ENCODE data around the gene ZNF44.
"Not testable (repeated sequence)": the region's sequence is repeated elsewhere in the genome, so short reads cannot be mapped to it uniquely, and the experiment has no call there.

Gene ZNF44

DNA sequence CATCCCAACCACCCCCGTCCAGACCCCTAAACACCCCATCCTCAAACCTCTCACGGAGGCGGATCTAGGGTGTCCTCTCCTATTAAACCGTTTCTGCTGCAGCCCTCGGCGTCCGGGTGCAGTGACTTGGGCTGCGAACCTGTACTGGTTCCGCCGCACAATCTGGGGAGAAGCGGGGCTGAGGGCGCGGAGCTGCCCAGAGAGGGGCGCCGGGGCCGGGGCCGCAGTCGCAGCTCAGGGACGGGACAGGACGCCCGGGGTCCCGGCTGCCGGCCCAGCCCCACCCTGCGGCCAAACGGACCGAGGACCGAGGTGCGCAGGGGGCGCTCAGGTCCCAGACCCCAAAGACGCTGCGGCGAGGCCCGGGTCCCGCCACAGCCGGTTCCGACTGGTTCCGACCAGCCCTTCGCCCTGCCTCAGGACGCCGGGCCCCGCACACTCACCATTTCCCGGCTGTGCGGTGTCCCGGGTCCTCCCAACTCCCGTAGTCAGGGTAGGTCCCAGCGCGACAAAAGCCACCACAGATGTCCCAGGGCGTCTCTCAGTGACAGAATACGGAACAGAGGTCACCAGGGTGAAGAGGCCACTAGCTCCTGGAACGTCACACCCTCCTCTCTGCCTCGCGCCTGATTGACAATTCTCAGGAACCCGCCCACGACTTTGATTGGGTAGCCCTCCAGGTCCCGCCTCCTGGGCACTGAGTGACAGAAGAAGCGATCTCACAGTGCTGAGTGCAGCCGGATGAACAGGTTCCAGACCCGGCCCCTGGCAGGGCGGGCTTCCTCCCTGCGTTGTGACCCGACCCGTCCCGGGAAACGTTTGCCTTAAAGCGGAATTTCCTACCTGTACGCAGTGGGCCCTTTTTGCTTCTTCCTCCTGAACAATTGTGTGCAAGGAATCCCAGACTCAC is at the start of gene ZNF44:
ZNF44 (minus strand) TSS at position 635 of the 910 bp plus-strand sequence; CDS start at position 446, 189 bp downstream.
- peak; percentile 93 to 97 (median 97) for DNase-seq (ENCODE audit: low read depth in 2 of 3, low spot score in 1 of 3)

- peak; percentile 98 to 99 (median 98) for DNase-seq (ENCODE audit: low read depth in 2 of 3, low spot score in 1 of 3)
Observed at GRCh38 chr19:12333162-12334159, 38.8 kb upstream of the ZNF44 start, which contains the start of gene ZNF563. ZNF563 (minus strand) TSS chr19:12333633; CDS start chr19:12333482, 151 bp downstream.

- peak; percentile 72 to 77 (median 75) for DNase-seq (ENCODE audit: low read depth in 2 of 3, low spot score in 1 of 3)
Observed at GRCh38 chr19:12331211-12331941, 36.7 kb upstream of the ZNF44 start.

GRCh38 chr19:12330340-12330739 is 35.7 kb upstream of the ZNF44 start:
- DNase-seq (ENCODE audit: low read depth in 2 of 3, low spot score in 1 of 3): no peak

GRCh38 chr19:12325690-12326089 is 31.0 kb upstream of the ZNF44 start:
- no peak for DNase-seq (ENCODE audit: low read depth in 2 of 3, low spot score in 1 of 3)

GRCh38 chr19:12318782-12319413 is 24.2 kb upstream of the ZNF44 start:
- no peak for DNase-seq (ENCODE audit: low read depth in 2 of 3, low spot score in 1 of 3)

DNA sequence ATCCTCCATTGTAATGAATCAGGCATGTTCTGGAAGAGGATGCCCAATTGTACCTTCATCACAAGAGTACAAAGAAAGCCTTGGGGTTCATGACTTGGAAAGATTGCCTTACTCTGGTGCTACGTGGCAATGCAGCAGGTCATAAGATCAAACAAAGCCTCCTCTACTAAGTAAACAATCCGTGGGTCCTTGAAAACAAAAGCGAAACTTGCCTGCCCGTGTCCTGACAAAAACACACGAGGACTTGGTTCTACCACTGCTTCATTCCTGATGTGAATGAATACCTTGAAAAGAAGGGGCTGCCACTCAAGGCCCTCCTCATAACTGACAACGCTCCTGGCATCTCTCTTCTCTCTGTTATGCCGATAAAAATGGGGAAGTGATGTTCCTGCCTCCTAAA is 19.9 kb upstream of the ZNF44 start:
- DNase-seq (ENCODE audit: low read depth in 2 of 3, low spot score in 1 of 3): no peak

- DNase-seq (ENCODE audit: low read depth in 2 of 3, low spot score in 1 of 3): not testable (repeated sequence)
Observed at GRCh38 chr19:12308891-12309290, 14.2 kb upstream of the ZNF44 start.

DNA sequence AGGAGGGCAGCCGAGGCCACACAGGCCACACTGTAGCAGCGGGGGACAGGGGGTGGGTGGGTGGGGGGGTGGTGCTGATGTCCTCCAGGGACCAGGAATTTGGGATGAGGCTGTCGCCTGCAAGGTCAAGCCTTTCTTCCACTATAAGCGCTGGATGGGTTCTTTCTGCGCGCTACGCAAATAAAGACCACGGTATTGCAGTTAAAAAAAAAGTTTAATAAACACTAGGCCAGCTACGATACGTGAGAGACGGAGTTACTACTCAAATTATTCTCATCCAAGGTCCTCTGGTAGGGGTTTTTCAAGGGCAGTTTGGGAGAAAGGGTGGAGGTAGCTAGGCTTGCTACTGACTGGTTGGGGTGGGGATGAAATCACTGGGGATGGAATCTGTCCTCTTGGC is 508 bp upstream of the ZNF44 start:
- no peak for DNase-seq (ENCODE audit: low read depth in 2 of 3, low spot score in 1 of 3)

DNA sequence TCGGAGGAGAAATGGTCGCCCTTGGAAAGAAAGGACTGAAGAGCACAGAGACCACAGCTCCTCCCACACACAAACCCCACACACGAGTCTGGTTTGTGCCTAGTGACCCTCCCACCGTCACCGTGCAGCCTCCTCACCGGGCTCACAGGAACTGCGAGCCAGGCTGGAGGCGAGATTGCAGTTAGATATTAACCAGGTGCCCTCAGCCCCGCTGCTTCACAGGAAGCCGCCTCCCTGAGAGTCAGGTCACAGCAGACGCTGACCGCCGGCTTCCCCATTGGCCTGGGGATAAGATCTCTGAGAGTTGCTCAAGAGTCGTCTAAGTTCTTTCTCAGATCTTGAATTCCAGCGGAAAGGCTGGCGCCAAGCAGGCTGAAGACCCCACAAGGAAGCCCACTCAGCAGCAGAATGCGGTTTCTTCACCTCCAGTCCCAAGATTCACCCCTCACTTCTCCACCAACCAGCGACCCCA is 870 bp downstream of the ZNF44 start:
- DNase-seq (ENCODE audit: low read depth in 2 of 3, low spot score in 1 of 3): peak; percentile 6 to 39 (median 32)

- DNase-seq (ENCODE audit: low read depth in 2 of 3, low spot score in 1 of 3): no peak
Observed at GRCh38 chr19:12289790-12290065, 5.0 kb downstream of the ZNF44 start.

DNA sequence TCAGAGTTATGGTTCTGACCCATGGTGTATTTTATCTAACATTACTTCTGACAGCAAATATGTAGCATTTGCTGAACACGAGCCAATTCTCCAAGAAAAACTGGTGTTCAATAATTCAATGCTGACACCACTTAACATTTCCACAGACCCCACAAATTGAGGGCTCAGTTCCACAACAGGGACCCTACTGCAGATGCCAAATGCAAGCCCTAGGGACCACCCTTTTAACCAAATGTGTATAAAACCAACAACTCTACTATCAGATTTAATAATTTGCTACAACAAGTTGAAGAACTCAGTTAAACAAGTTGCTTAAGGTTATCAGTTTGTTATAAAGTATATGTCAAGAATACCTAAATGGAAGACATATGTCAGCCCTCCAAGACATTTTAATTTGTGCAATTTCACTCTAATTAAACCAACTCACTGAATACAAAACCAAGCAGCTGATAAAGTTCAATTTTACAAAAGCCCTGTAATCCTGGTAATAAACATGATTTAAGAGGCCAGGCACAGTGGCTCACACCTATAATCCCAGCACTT is 6.7 kb downstream of the ZNF44 start:
- no peak for DNase-seq (ENCODE audit: low read depth in 2 of 3, low spot score in 1 of 3)

GRCh38 chr19:12284631-12285030 is 10.1 kb downstream of the ZNF44 start:
- no peak for DNase-seq (ENCODE audit: low read depth in 2 of 3, low spot score in 1 of 3)

DNA sequence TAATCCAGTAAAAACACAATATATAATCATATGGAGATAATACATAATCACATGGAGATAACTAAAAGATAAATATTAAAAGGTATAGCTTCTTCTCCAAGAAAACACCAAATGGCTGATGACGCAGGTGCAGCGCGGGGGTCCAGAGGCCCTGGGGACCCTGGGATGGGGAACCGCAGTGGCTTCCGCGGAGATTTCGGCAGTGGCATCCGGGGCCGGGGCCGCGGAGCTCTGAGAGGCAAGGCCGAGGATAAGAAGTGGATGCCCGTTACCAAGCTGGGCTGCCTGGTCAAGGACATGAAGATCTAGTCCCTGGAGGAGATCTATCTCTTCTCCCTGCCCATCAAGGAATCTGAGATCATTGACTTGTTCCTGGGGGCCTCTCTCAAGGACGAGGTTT is 10.5 kb downstream of the ZNF44 start:
- DNase-seq (ENCODE audit: low read depth in 2 of 3, low spot score in 1 of 3): no peak

DNA sequence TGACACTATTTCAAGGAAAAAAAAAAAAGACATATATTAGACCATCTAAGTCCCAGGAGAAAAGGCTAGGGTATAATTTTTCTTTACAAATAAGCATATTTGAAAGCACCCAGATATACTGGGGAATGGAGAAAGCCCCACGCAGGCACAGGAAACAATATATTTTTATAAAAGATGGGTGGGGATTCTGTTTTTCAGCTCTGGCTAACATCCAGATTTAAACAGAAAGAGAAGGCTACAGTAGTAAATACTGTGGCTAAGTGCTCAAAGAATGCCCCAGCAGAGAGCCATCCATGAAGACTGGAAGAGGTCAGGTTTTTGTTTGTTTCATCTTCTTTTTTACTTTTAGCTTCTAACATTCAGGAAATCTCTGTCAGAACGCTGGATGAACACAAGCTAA is 16.0 kb downstream of the ZNF44 start:
- DNase-seq (ENCODE audit: low read depth in 2 of 3, low spot score in 1 of 3): no peak

GRCh38 chr19:12272980-12273901 is 21.4 kb downstream of the ZNF44 start:
- no peak for DNase-seq (ENCODE audit: low read depth in 2 of 3, low spot score in 1 of 3)

DNA sequence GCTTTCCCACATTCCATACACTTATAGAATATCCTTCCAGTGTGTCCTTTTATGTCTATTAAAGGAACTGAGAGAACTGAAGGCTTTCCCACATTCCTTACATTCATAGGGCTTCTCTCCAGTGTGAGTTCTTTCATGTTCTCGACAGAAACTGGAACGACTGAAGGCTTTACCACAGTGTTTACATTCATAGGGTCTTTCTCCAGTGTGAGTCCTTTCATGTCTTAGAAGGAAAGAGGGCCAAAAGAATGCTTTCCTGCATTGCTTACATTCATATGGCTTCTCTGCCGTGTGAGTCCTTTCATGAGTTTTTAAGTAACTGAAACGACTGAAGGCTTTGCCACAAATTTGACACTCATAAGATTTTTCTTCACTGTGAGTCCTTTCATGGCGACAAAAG is 22.3 kb downstream of the ZNF44 start:
- no peak for DNase-seq (ENCODE audit: low read depth in 2 of 3, low spot score in 1 of 3)

DNA sequence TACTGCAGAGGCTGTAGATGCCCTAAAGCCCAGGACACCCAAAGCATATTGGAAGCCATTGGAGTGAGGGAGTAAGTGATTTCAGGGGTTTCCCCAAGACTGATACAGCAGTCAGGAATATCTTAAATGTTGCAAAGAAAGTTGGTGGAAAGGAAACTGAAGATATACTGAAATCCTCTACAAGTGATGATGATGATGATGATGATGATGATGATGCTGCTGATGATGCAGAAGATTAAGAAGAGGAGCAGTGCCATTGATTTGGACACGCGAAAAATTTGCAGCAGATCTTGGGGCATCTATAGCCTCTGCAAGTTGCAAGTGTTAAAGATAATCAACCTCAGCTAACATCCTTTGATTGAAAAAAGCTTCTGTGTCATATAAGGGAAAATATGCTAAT is 23.8 kb downstream of the ZNF44 start:
- DNase-seq (ENCODE audit: low read depth in 2 of 3, low spot score in 1 of 3): no peak
